ENCODE results near the gene WNK2.

GRCh38 chr9:93361995-93362394, 178.1 kb downstream of the WNK2 start:
- TF ChIP-seq POLR2A (IDR thresholded peaks at IDR 0.05) (no peak), CTCF (IDR thresholded peaks at IDR 0.05) (no peak)
